HepG2 (cell line): ENCODE data around the gene ZFYVE28. TPM values are rescaled to one million over a fixed set of nuclear protein-coding genes. Genes with fewer than 3 reads are reported as not detected.

ENCODE experiments used
- ATAC-seq: fragments of 200-7000 bp; cut with Tn5 transposase; 3 replicates; pipeline ENCODE4 v1.9.1; 2020; ENCODE audit warnings: mild to moderate bottlenecking, moderate library complexity
- BruUV-seq: library from RNA; stranded (reverse); fragments of 400-500 nt; replicated peaks from 2 replicates; lab custom pipeline; 2021; lab: Mats Ljungman, UMichigan
- CTCF ChIA-PET: fragments of 300-600 bp; formaldehyde crosslinking; extraction: SDS; loops from one replicate; lab custom pipeline; 2021; ENCODE audit warnings: low total read pairs, inconsistent platforms, low intra/inter-chr PET ratio; lab: Yijun Ruan, JAX
- POLR2A ChIA-PET: fragments of 350-600 bp; sonication (Branson Sonifier 250); formaldehyde crosslinking; loops from one replicate; lab custom pipeline; 2020; ENCODE audit warnings: antibody characterized with exemption, inconsistent platforms; lab: Yijun Ruan, JAX
- DNase-seq: peaks from one replicate; pipeline ENCODE4 v3.0.0-alpha.2; 2015; ENCODE audit warnings: low spot score
- FAIRE-seq: peaks from 3 replicates; lab custom pipeline; 2011; peaks lifted over from hg19 to GRCh38; lab: Jason Lieb, UNC
- H2AFZ ChIP-seq: one replicate; pipeline ENCODE4 v1.6.1; 2011; ENCODE audit warnings: low read length, inconsistent platforms
- H3K27ac ChIP-seq: fragments of 300-600 bp; 3 replicates; pipeline ENCODE4 v1.8.0; 2011; ENCODE audit warnings: mixed run types, mild to moderate bottlenecking, mixed read lengths, low read length, inconsistent platforms; ENCODE audit not compliant: insufficient read depth; ENCODE audit errors: extremely low read length
- H3K27me3 ChIP-seq, 2 experiments: fragments of 200-600 bp in 1 of 2; 2 replicates in 1 of 2; 3 replicates in 1 of 2; pipeline versions ENCODE4 v1.6.0 to v1.8.0; 2011; ENCODE audit warnings: low read length in 2 of 2, mild to moderate bottlenecking in 2 of 2, moderate library complexity in 2 of 2, inconsistent platforms in 1 of 2; ENCODE audit not compliant: insufficient read depth in 2 of 2, control insufficient read depth in 1 of 2
- H3K36me3 ChIP-seq, 2 experiments: fragments of 200-600 bp in 1 of 2; replicated peaks in 1 of 2; 2 replicates in 1 of 2; 3 replicates in 1 of 2; pipeline versions ENCODE4 v1.5.1 to v1.8.0; 2011; ENCODE audit warnings: low read length in 2 of 2, inconsistent platforms in 1 of 2; ENCODE audit not compliant: insufficient read depth in 2 of 2, control insufficient read depth in 1 of 2
- H3K4me1 ChIP-seq: 2 replicates; pipeline ENCODE4 v1.5.1; 2012; ENCODE audit warnings: low read length, inconsistent platforms; ENCODE audit not compliant: insufficient read depth
- H3K4me2 ChIP-seq: 2 replicates; pipeline ENCODE4 v1.6.0; 2011; ENCODE audit warnings: low read depth, low read length, inconsistent platforms
- H3K4me3 ChIP-seq, 3 experiments: fragments of 200-600 bp in 1 of 3; sonication (generic), shearing (Covaris generic) in 1 of 3; replicated peaks in 1 of 3; 2 replicates each; pipeline ENCODE4 v1.5.1; 2011 to 2016; ENCODE audit warnings: low read length in 3 of 3, inconsistent platforms in 2 of 3, low read depth in 2 of 3, mild to moderate bottlenecking in 2 of 3, control low read depth in 1 of 3, mixed read lengths in 1 of 3; ENCODE audit not compliant: insufficient read depth in 1 of 3
- H3K79me2 ChIP-seq: one replicate; pipeline ENCODE4 v1.6.1; 2011; ENCODE audit warnings: low read length, inconsistent platforms; ENCODE audit not compliant: insufficient read depth
- H3K9ac ChIP-seq: 2 replicates; pipeline ENCODE4 v1.6.0; 2011; ENCODE audit warnings: mild to moderate bottlenecking, low read depth, low read length, inconsistent platforms; ENCODE audit not compliant: insufficient read depth
- H3K9me3 ChIP-seq: 2 replicates; pipeline ENCODE4 v1.5.1; 2012; ENCODE audit warnings: mild to moderate bottlenecking, low read length
- H4K20me1 ChIP-seq: 2 replicates; pipeline ENCODE4 v1.6.0; 2011; ENCODE audit warnings: inconsistent platforms, mild to moderate bottlenecking, low read length, moderate library complexity; ENCODE audit not compliant: insufficient read depth
- CCDC6 ChIP-seq: sonication (generic); formaldehyde crosslinking; IDR thresholded peaks from 2 replicates; pipeline ENCODE4 v1.8.1; 2022; ENCODE audit warnings: mild to moderate bottlenecking, missing genetic modification reagents, moderate library complexity
- HES4 ChIP-seq: sonication (generic); formaldehyde crosslinking; IDR thresholded peaks from 2 replicates; pipeline ENCODE4 v1.9.0; 2021; ENCODE audit warnings: mild to moderate bottlenecking, missing genetic modification reagents, borderline replicate concordance
- SOX13 ChIP-seq, 3 experiments: fragments of 450-650 bp in 1 of 3; sonication (generic) in 1 of 3; formaldehyde crosslinking in 1 of 3; IDR thresholded peaks in 2 of 3; conservative IDR thresholded peaks in 1 of 3; 2 replicates each; pipeline versions ENCODE4 v1.5.0 to v1.6.1; 2016 to 2020; ENCODE audit warnings: antibody characterized with exemption in 1 of 3, mild to moderate bottlenecking in 1 of 3, missing compliant biosample characterization in 1 of 3, missing genetic modification reagents in 1 of 3, moderate library complexity in 1 of 3
- SOX5 ChIP-seq: IDR thresholded peaks from 2 replicates; pipeline ENCODE4 v1.6.1; 2016; ENCODE audit warnings: borderline replicate concordance
- SOX6 ChIP-seq, 2 experiments: fragments of 450-650 bp in 1 of 2; sonication (generic) in 1 of 2; formaldehyde crosslinking in 1 of 2; IDR thresholded peaks; 2 replicates each; pipeline versions ENCODE4 v1.4.0 to v1.6.1; 2017 to 2020; ENCODE audit warnings: antibody characterized with exemption in 1 of 2, mild to moderate bottlenecking in 1 of 2, missing genetic modification reagents in 1 of 2
- ZNF18 ChIP-seq: sonication (generic); formaldehyde crosslinking; IDR thresholded peaks from 2 replicates; pipeline ENCODE4 v1.8.0; 2022; ENCODE audit warnings: mild to moderate bottlenecking, missing genetic modification reagents; ENCODE audit not compliant: insufficient replicate concordance
- ZNF564 ChIP-seq: sonication (generic); formaldehyde crosslinking; IDR thresholded peaks from 2 replicates; pipeline ENCODE4 v1.8.1; 2023; ENCODE audit warnings: mild to moderate bottlenecking, missing genetic modification reagents
- WGBS: methylation state at CpG from one replicate; pipeline ENCODE4 v1.1.6; 2017; ENCODE audit warnings: low lambda C conversion rate; 5-methylcytosine and 5-hydroxymethylcytosine counted together
- in situ Hi-C: cut with HindIII; loops from 2 replicates; pipeline ENCODE4 v1.10.0; 2017; ENCODE audit warnings: low pct_unique_long_range_greater_than_20kb; ENCODE audit not compliant: extremely low pct_ligation_motif_present
- intact Hi-C: fragments of 100-400 bp; cut with micrococcal nuclease; formaldehyde crosslinking; loops from one replicate; pipeline ENCODE4 v1.10.0; 2022; ENCODE audit not compliant: unreplicated experiment
- polyA plus RNA-seq, 8 experiments: library from polyadenylated mRNA; depleted of rRNA in 3 of 8; stranded (reverse) in 7 of 8; unstranded in 1 of 8; fragments of >200 nt; fragmentation: Illumina TruSeq in 4 of 8; extraction: Trizol in 4 of 8; gene quantifications; 2 replicates each; pipeline versions ENCODE4 v1.2.1 to v1.2.3, GENCODE V29; 2011 to 2016; ENCODE audit warnings: low read depth in 4 of 8, missing spikeins in 1 of 8, mixed read lengths in 1 of 8; ENCODE audit not compliant: insufficient read depth in 1 of 8
- total RNA-seq, 5 experiments: library from RNA; depleted of rRNA; stranded (reverse); fragments of >200 nt; fragmentation: Illumina TruSeq; extraction: Trizol; gene quantifications; 2 replicates each; pipeline ENCODE4 v1.2.3, GENCODE V29; 2016; ENCODE audit warnings: low read depth in 1 of 5

ZFYVE28 gene
- total and polyA plus RNA-seq, 2 of the 13 experiments (the other 11 are each of a cell fraction or from before 2014, with no cell fraction given) = 0.12 to 0.22 TPM

GRCh38 chr4:2402941-2403340 is 15.5 kb downstream of the ZFYVE28 start:
- ChIA-PET POLR2A (no interaction called here), CTCF (no interaction called here)
- Histone ChIP-seq H3K9ac (no peak overlapping the region), H3K36me3 (no peaks in the 10 kb centered on the region), H3K4me1 (peaks cover 24% of the 10 kb centered on the region), H3K4me3 (peak overlapping the region in 1 of 3 experiments; percentile 34; a peak in 1 of 6 replicates), H2AFZ (no peak overlapping the region), H3K9me3 (no peaks in the 10 kb centered on the region)
- BruUV-seq = no TSS peak
- ATAC-seq = peak; percentile 7
- no peak for FAIRE-seq
- TF ChIP-seq SOX6 (IDR thresholded peaks at IDR 0.05) (no peak), SOX6 (CRISPR knock-in tag; IDR thresholded peaks at IDR 0.05) (peak; percentile 62), ZNF564 (CRISPR knock-in tag) (no peak), SOX5 (CRISPR knock-in tag) (peak; percentile 68; the same call in 1 of the 2 replicates), ZNF18 (CRISPR knock-in tag) (no peak), SOX13 (IDR thresholded peaks at IDR 0.05) (0 out of 2 replicates have a peak, but pooled peaks have one; percentile 29), SOX13 (CRISPR knock-in tag; conservative IDR thresholded peaks at IDR 0.05 in 1 of 2, IDR thresholded peaks at IDR 0.05 in 1 of 2) (peak in 1 of 2 experiments; percentile 63; a peak in 2 of 4 replicates), CCDC6 (CRISPR knock-in tag) (no peak), HES4 (CRISPR knock-in tag) (no peak)
- TF ChIP-seq, all 625 proteins: peak for 3
- H3K4me2 ChIP-seq = peak overlapping the region; percentile 56
- no peak overlapping the region for H3K27ac ChIP-seq
- WGBS = 18% methylated on average over 5 of the region's 7 CpGs
- H3K27me3 ChIP-seq = peaks cover 15 to 67% of the 10 kb centered on the region in 2 experiments
- no peaks in the 10 kb centered on the region; the same call in 1 of the 2 replicates for H4K20me1 ChIP-seq
- in situ Hi-C loops = no loop called here
- DNase-seq = no peak
- H3K79me2 ChIP-seq = no peaks in the 10 kb centered on the region
- intact Hi-C loops = no loop called here
